Measurements from ENCODE around the gene GPC5.
"Not testable (repeated sequence)": the region's sequence is repeated elsewhere in the genome, so short reads cannot be mapped to it uniquely, and the experiment has no call there.

The GPC5 gene

DNA sequence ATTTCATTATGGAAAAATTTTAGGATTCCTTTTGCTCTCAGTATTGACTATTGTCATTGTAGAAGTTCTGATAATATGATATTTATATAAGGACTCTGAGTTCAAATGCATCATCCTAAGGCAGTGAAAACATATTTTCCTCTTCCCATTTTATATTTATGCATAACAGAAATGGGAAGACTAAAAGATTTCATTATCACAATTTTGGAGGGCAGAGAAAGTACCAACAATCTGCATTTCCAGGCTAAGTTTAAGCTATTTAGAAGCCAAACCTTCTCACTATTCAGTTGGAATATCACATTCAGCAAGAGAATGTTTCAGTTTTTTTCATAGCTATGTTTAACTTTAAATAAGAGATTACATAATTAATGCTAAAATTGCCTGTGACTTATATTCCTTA, 1269.7 kb downstream of the GPC5 start:
- Histone ChIP-seq H3K27me3 (replicated peaks; ENCODE audit: control insufficient read depth, insufficient read depth, low read length) (no peaks in the 10 kb centered on the region), H3K36me3 (ENCODE audit: control insufficient read depth, insufficient read depth, low read length, severe bottlenecking) (no peaks in the 10 kb centered on the region), H3K9ac (ENCODE audit: low read length) (no peak overlapping the region), H3K9me3 (ENCODE audit: control insufficient read depth, low read length) (no peaks in the 10 kb centered on the region), H3K4me1 (ENCODE audit: control insufficient read depth, insufficient read depth, low read length) (no peaks in the 10 kb centered on the region), H3K4me3 (ENCODE audit: low read length) (no peak overlapping the region)
- no peak for DNase-seq (ENCODE audit: low read depth)

- no peak for DNase-seq (ENCODE audit: low read depth)
- Histone ChIP-seq H3K9ac (ENCODE audit: low read length) (no peak overlapping the region), H3K9me3 (ENCODE audit: control insufficient read depth, low read length) (no peaks in the 10 kb centered on the region), H3K27me3 (replicated peaks; ENCODE audit: control insufficient read depth, insufficient read depth, low read length) (no peaks in the 10 kb centered on the region), H3K4me3 (ENCODE audit: low read length) (no peak overlapping the region), H3K4me1 (ENCODE audit: control insufficient read depth, insufficient read depth, low read length) (no peaks in the 10 kb centered on the region), H3K36me3 (ENCODE audit: control insufficient read depth, insufficient read depth, low read length, severe bottlenecking) (no peaks in the 10 kb centered on the region)
Measured at GRCh38 chr13:92670096-92670495, 1271.7 kb downstream of the GPC5 start.

GRCh38 chr13:92671821-92672220, 1273.4 kb downstream of the GPC5 start:
- H3K4me1 ChIP-seq (ENCODE audit: control insufficient read depth, insufficient read depth, low read length), result no peaks in the 10 kb centered on the region
- no peaks in the 10 kb centered on the region for H3K36me3 ChIP-seq (ENCODE audit: control insufficient read depth, insufficient read depth, low read length, severe bottlenecking)
- no peak overlapping the region for H3K4me3 ChIP-seq (ENCODE audit: low read length)
- no peaks in the 10 kb centered on the region for H3K27me3 ChIP-seq (replicated peaks; ENCODE audit: control insufficient read depth, insufficient read depth, low read length)
- H3K9me3 ChIP-seq (ENCODE audit: control insufficient read depth, low read length), result no peaks in the 10 kb centered on the region
- no peak for DNase-seq (ENCODE audit: low read depth)
- H3K9ac ChIP-seq (ENCODE audit: low read length), result no peak overlapping the region

GRCh38 chr13:92676246-92676645, 1277.8 kb downstream of the GPC5 start:
- no peaks in the 10 kb centered on the region for H3K4me1 ChIP-seq (ENCODE audit: control insufficient read depth, insufficient read depth, low read length)
- H3K4me3 ChIP-seq (ENCODE audit: low read length), result no peak overlapping the region
- no peak for DNase-seq (ENCODE audit: low read depth)
- H3K27me3 ChIP-seq (replicated peaks; ENCODE audit: control insufficient read depth, insufficient read depth, low read length), result no peaks in the 10 kb centered on the region
- no peak overlapping the region for H3K9ac ChIP-seq (ENCODE audit: low read length)
- no peaks in the 10 kb centered on the region for H3K9me3 ChIP-seq (ENCODE audit: control insufficient read depth, low read length)
- H3K36me3 ChIP-seq (ENCODE audit: control insufficient read depth, insufficient read depth, low read length, severe bottlenecking), result no peaks in the 10 kb centered on the region

DNA sequence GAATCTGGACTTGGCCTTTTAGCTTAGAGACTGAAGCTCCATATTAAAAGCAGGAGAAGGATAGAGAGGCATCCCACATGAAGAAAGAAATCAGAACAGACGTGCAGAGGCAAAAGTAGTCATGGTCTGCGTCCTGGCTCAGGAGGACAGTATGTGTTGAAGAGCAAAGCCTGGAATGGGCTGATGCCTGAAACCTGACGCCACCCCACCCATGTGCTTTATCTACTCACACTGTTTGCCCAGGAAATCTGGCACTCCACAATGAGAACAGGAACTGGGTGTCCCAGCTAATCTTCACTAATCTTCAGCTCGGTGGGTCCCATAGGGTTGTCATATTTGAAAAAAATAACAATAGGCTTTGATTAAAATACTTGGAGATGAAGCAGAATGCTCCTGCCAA, 1279.2 kb downstream of the GPC5 start:
- Histone ChIP-seq H3K4me3 (ENCODE audit: low read length) (no peak overlapping the region), H3K9me3 (ENCODE audit: control insufficient read depth, low read length) (no peaks in the 10 kb centered on the region), H3K36me3 (ENCODE audit: control insufficient read depth, insufficient read depth, low read length, severe bottlenecking) (no peaks in the 10 kb centered on the region), H3K27me3 (replicated peaks; ENCODE audit: control insufficient read depth, insufficient read depth, low read length) (no peaks in the 10 kb centered on the region), H3K4me1 (ENCODE audit: control insufficient read depth, insufficient read depth, low read length) (no peaks in the 10 kb centered on the region), H3K9ac (ENCODE audit: low read length) (no peak overlapping the region)
- no peak for DNase-seq (ENCODE audit: low read depth)

DNA sequence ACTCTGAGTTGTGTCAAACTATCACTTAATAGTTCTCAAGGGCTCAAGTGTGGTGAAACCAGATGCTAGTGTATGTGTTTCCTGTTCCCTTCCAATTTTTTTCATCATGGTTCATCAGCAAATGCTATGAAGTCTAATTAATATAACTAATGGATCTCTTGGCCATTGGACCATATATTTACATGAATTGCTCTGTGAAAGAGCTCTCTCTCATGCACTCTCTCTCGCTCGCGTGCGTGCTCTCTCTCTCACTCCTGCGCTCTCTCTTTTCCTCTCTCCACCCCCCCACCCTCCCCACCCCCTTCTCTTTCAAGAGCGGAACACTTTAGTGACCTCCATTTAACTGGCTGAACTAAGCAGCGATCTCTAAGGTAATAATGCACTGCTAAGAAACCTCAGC, 1281.2 kb downstream of the GPC5 start:
- no peaks in the 10 kb centered on the region for H3K4me1 ChIP-seq (ENCODE audit: control insufficient read depth, insufficient read depth, low read length)
- no peak overlapping the region for H3K4me3 ChIP-seq (ENCODE audit: low read length)
- DNase-seq (ENCODE audit: low read depth), result no peak
- no peak overlapping the region for H3K9ac ChIP-seq (ENCODE audit: low read length)
- no peaks in the 10 kb centered on the region for H3K27me3 ChIP-seq (replicated peaks; ENCODE audit: control insufficient read depth, insufficient read depth, low read length)
- H3K9me3 ChIP-seq (ENCODE audit: control insufficient read depth, low read length), result no peaks in the 10 kb centered on the region
- H3K36me3 ChIP-seq (ENCODE audit: control insufficient read depth, insufficient read depth, low read length, severe bottlenecking), result no peaks in the 10 kb centered on the region

- Histone ChIP-seq H3K9me3 (ENCODE audit: control insufficient read depth, low read length) (no peaks in the 10 kb centered on the region), H3K9ac (ENCODE audit: low read length) (no peak overlapping the region), H3K4me1 (ENCODE audit: control insufficient read depth, insufficient read depth, low read length) (no peaks in the 10 kb centered on the region), H3K36me3 (ENCODE audit: control insufficient read depth, insufficient read depth, low read length, severe bottlenecking) (no peaks in the 10 kb centered on the region), H3K4me3 (ENCODE audit: low read length) (no peak overlapping the region), H3K27me3 (replicated peaks; ENCODE audit: control insufficient read depth, insufficient read depth, low read length) (no peaks in the 10 kb centered on the region)
- DNase-seq (ENCODE audit: low read depth), result no peak
Measured at GRCh38 chr13:92681239-92681638, 1282.8 kb downstream of the GPC5 start.

DNA sequence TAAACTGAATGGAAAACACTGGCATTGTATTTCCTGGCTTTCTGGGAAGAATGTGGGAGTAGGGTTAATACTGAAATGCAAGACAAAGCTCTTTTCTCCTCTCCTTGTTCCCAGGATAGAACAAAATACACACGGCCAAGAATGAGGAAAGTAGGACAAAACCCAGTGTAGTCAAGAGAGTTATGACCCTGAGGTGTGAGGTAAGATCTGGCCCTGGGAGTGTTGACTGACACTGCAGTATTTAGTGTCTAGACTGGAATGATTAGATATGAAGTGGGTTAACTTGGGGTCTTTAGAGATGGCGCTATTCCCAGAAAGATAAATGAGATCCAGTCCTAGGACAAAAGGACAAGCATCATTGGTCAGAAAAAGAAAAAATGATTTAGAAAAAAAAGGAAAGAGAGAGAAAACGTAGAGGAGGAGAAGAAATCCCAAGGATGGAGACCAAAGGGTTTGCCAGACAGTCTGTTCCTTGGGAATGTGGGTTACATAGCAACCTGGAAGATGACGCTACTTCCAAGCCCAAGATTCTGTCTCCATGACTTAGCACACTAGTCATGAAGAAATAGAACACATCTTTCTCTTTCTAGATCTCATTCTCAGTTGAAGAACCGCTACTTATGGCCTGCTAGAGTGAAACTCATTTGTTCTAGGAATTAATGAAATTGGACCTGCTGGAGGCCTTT, 1284.6 kb downstream of the GPC5 start:
- Histone ChIP-seq H3K9me3 (ENCODE audit: control insufficient read depth, low read length) (no peaks in the 10 kb centered on the region), H3K4me3 (ENCODE audit: low read length) (no peak overlapping the region), H3K36me3 (ENCODE audit: control insufficient read depth, insufficient read depth, low read length, severe bottlenecking) (no peaks in the 10 kb centered on the region), H3K4me1 (ENCODE audit: control insufficient read depth, insufficient read depth, low read length) (no peaks in the 10 kb centered on the region), H3K27me3 (replicated peaks; ENCODE audit: control insufficient read depth, insufficient read depth, low read length) (no peaks in the 10 kb centered on the region), H3K9ac (ENCODE audit: low read length) (no peak overlapping the region)
- no peak for DNase-seq (ENCODE audit: low read depth)

DNA sequence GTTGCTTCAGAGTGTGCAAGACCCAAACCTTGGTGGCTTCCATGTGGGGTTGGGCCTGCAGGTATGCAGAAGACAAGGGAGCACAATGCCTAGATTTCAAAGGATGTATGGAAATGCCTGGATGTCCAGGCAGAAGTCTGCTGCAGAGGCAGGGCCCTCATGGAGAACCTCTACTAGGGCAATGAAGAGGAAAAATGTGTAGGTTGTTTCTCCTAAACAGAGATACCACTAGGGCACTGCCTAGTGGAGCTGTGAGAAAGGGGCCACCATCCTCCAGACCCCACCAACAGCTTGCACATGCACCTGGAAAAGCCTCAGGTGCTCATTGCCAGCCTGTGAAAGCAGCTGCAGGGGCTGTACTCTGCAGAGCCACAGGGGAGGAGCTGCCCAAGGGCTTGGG, 1295.6 kb downstream of the GPC5 start:
- Histone ChIP-seq H3K4me3 (ENCODE audit: low read length) (no peak overlapping the region), H3K36me3 (ENCODE audit: control insufficient read depth, insufficient read depth, low read length, severe bottlenecking) (no peaks in the 10 kb centered on the region), H3K4me1 (ENCODE audit: control insufficient read depth, insufficient read depth, low read length) (no peaks in the 10 kb centered on the region), H3K27me3 (replicated peaks; ENCODE audit: control insufficient read depth, insufficient read depth, low read length) (no peaks in the 10 kb centered on the region), H3K9ac (ENCODE audit: low read length) (no peak overlapping the region), H3K9me3 (ENCODE audit: control insufficient read depth, low read length) (peaks cover 3% of the 10 kb centered on the region)
- DNase-seq (ENCODE audit: low read depth), result no peak

- DNase-seq (ENCODE audit: low read depth); H3K9ac ChIP-seq (ENCODE audit: low read length); H3K36me3 ChIP-seq (ENCODE audit: control insufficient read depth, insufficient read depth, low read length, severe bottlenecking); H3K27me3 ChIP-seq (replicated peaks; ENCODE audit: control insufficient read depth, insufficient read depth, low read length); H3K9me3 ChIP-seq (ENCODE audit: control insufficient read depth, low read length); H3K4me1 ChIP-seq (ENCODE audit: control insufficient read depth, insufficient read depth, low read length); H3K4me3 ChIP-seq (ENCODE audit: low read length): not testable (repeated sequence)
Measured at GRCh38 chr13:92695827-92696226, 1297.4 kb downstream of the GPC5 start.

- H3K4me1 ChIP-seq (ENCODE audit: control insufficient read depth, insufficient read depth, low read length), result peaks cover 4% of the 10 kb centered on the region
- no peaks in the 10 kb centered on the region for H3K9me3 ChIP-seq (ENCODE audit: control insufficient read depth, low read length)
- H3K9ac ChIP-seq (ENCODE audit: low read length), result peak overlapping the region; percentile 41
- peak; percentile 20 for DNase-seq (ENCODE audit: low read depth)
- no peaks in the 10 kb centered on the region for H3K36me3 ChIP-seq (ENCODE audit: control insufficient read depth, insufficient read depth, low read length, severe bottlenecking)
- no peaks in the 10 kb centered on the region for H3K27me3 ChIP-seq (replicated peaks; ENCODE audit: control insufficient read depth, insufficient read depth, low read length)
- no peak overlapping the region for H3K4me3 ChIP-seq (ENCODE audit: low read length)
Measured at GRCh38 chr13:92716749-92717148, 1318.3 kb downstream of the GPC5 start.

- peaks cover 4% of the 10 kb centered on the region for H3K4me1 ChIP-seq (ENCODE audit: control insufficient read depth, insufficient read depth, low read length)
- no peaks in the 10 kb centered on the region for H3K27me3 ChIP-seq (replicated peaks; ENCODE audit: control insufficient read depth, insufficient read depth, low read length)
- H3K9me3 ChIP-seq (ENCODE audit: control insufficient read depth, low read length), result no peaks in the 10 kb centered on the region
- no peak overlapping the region for H3K4me3 ChIP-seq (ENCODE audit: low read length)
- H3K9ac ChIP-seq (ENCODE audit: low read length), result no peak overlapping the region
- H3K36me3 ChIP-seq (ENCODE audit: control insufficient read depth, insufficient read depth, low read length, severe bottlenecking), result no peaks in the 10 kb centered on the region
- no peak for DNase-seq (ENCODE audit: low read depth)
Measured at GRCh38 chr13:92717857-92718256, 1319.4 kb downstream of the GPC5 start.

All from adipocyte (in vitro differentiated cells).